ENCODE results near the gene ACAN.
A peak's percentile ranks its signal among the peaks of the same experiment; 100 is the strongest.

Gene ACAN

DNA sequence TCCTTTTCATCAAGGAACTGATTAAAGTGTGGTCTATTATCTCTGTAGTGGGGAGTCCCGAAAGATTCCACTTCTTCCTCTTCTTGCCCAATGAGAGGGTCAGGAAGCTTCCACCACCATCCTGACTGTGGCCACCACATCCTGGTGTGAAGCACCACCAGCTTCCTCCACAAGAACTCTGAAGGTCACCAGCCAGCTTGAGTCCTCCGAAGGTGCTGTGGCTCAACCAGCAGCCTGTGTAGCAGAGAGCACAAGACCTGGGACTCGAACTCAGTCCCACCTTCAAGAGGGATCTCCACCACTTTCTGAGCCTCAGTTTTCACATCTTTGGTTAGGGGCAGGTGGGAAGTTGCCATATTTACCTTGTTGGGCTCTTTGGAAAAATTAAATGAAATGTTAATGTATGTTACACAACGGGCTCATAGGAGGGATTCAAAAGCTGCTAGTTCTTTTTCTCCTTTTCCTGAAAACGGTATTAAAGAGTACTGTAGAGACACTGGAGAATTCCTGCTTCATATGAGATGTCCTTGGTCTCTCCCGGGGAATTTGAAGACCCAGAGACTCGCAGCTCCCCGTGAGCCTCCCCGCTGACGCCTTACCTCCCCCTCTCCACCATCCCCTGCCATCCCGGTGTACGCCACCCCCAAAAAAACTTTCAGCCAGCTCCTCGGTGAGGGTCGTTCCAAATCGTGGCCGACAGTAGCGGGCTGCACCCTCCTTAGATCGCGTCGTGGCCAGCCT, 816 bp upstream of the ACAN start:
- no peak for DNase-seq

DNA sequence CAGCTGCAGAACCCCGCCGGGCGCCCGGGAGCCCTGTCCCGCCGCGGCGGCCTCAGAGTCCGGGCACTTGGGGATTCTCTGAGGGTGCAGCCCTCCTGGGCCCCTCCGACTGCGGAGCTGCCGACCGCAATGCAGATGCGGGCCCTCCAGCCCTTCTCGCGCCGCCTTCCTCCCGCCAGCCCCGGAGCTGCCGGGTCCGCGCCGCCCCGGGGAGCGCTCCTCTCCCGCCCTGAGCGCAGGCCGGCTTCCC, 320 bp upstream of the ACAN start:
- no peak for DNase-seq

DNA sequence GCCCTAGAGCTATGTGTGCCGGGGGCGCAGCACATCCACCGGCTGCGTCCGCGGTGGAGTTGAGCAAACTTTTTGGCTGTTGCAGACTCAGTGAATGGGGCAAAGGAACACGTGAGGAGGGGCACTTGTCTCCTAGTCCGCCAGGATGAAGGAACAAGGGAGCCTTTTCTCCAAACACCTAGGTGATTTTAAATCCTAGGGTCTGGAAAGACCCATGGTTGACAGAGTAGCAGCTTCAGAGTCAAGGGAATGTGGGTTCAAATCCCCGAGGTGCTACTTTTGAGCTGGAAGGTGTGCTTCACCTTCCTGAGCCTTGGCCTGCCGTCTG, 648 bp downstream of the ACAN start:
- DNase-seq, result no peak

DNA sequence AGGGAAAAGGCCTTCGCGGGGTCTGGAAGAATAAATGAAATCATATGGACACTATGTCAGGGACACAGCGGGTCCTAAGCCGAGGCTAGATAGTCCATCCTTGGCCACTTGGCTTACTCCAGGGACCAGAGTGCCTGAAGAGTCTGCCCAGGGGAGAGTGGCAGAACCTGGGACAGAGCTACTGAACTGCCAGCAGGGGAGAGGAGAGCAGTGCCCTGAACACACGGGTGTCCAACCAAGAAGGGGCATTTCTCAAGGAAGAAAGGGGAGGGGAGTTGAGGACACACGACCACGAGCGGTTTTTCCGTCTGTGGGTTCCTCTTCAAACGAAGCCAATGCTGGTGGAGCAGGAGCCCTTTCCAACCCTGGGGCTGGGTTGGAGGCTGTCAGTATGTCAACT, 1.0 kb downstream of the ACAN start:
- DNase-seq, result no peak

DNA sequence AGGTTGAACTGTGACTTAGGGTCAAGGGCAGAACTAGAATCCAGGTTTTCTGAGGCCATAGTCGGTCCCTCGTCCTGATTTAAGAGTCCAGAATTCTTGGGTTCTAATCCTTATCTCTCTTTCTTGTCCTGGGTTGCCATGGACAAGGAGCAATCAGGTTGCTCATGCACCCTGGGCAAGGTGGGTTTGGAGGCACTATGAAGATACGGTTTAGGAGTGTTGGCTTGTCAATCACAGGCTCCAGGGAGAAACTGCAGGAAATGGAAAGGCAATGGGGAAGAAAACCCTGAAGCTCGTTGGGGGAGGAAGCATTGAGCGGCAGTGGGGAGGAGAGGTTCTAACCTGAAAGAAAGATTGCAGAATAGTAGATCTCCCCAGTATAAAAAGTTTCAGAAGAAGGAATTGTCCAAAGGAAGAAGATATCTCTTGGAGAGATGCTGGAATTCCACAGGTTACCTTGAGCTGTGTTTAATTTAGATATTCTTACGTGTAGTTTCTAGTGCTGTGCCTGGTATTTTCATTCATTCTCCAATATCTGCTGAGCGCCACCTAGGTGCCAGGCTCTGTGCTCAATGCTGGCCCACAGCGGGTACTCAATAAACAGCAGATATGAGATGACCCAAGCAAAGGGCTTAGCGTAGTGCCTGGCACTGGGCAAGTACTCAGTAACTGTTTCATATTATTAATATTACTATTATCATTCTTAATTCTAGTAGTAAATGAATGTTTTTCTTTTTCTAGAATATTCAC, 2.0 kb downstream of the ACAN start:
- no peak for DNase-seq

DNA sequence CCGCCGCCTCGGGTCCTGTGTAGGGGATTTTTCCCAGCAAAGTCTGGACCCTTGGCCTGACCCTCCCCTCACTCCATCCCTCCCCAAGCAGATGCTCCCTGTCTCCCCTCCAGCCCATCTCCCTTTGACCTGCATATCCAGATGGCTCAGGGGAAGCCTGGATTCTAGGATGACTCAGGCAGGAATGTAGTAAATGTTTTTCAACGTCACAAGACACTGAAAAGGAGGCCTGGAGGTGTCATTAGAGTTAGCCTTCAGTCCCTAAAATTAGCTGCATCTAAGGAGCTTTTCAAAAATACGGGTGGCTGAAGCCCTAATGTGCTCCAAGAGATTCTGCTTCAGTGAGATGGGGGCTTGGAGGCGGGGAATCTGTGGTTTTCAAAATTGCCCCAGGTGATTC, 7.2 kb downstream of the ACAN start:
- DNase-seq, result no peak

DNA sequence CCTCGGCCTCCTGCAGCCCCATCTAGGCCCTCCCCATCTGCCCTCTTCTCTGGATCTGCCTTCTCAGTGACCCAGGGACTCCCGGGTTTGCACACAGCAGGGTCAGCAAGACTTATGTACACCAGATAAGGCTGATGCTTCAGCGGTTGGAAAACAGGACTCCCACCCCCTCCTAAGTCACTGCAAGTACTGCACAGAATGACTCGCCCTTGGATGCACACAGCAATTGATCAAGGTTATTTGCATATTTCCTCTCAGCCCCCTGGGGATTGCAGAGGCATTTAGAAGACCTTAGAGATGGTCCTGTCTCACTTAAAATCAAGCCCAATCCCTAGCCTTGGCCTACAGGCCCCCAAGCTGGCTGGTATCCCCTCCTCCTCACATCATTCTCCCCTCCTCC, 8.9 kb downstream of the ACAN start:
- no peak for DNase-seq

DNA sequence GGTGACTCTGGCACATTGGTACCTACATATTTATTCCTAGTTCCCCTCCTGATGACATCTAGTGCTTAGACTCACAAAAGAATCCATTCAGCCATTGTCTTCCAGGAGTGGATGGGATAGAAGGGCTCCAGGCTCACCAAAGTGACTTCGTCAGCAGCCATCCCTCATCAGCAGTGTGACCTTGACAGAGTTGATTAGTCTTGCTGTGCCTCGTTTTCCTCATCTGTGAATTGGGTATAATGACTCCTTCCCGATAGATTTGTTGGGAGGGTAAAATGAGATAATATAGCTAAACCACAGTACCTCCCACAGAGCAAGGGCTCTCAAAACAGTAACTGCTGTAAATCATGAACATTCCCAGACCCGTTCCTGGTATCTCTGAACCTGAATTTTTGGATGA, 10.7 kb downstream of the ACAN start:
- no peak for DNase-seq

DNA sequence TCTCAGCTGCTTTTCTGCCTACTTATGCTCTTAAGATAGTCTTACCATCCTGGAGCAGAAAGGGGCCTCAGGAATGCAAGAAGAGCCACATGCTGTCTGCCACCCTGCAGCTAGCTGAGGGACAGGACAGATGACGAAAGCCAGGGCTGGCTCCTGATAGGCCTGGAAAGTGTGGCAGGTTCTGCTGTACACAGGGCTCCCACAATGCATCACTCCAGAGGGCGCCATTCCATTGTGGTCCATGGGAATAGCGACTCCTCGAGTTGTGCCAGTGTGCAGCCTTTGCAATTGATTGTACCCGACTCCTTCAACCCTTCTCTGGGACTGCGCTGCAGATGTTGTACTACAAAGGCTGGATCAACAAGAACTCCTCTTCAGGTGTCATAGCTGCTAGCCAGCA, 11.2 kb downstream of the ACAN start:
- DNase-seq, result no peak

DNA sequence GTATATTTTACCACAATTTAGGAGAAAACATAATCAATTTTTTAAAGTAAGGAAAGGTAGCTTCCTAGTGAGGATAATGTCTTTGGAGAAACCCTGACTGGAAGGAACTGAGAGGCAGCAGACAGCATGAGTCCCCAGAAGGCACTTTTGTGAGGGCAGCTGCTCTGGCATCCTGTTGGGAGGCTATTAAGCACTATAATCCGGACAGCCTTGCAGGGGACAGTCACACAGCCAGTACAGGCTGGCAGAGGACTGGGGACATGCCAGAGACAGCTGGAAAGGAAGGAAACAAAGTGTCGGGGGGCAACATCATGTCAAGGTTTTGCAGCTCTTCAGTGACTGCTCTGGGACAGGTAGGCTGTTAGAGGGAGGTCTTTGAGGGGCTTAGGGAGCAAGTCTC, 15.7 kb downstream of the ACAN start:
- no peak for DNase-seq

DNA sequence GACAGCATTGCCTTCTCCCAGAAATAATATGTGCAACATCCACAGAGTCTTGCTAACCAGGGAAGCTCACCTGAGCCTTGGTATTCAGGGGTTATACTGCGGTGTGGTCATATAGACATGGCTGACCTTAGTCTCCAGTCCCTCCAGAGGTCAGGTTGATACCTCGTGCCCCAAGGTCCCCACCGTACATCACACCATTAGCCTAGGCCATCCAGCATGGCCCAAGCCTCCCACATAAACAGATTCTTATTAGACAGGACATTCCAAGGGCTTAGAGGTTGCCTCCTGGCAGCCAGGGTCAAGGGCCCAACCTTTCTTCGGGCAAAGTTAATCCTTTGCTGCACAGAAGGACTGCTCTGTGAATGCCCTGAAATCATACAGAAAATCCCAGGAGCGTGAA, 18.8 kb downstream of the ACAN start:
- DNase-seq, result no peak

DNA sequence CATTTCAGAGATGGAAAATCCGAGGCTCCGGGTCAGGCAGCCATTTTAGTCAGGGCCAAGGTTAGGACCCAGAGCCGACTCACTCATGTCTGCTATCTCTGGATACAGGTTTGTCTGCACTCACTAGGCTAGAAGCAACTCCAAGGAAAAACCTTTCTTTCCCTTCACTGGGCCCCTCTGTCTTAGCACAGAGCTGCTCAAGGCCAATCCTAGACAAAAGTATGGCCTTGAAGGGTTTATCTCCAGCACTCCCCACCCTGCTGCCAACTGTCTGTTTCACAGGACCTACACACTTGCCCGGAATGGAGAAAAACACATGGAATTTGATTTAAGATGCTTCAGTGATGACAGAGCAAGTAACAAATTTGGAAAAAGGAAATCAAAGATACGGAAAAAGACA, 25.6 kb downstream of the ACAN start:
- DNase-seq, result no peak

DNA sequence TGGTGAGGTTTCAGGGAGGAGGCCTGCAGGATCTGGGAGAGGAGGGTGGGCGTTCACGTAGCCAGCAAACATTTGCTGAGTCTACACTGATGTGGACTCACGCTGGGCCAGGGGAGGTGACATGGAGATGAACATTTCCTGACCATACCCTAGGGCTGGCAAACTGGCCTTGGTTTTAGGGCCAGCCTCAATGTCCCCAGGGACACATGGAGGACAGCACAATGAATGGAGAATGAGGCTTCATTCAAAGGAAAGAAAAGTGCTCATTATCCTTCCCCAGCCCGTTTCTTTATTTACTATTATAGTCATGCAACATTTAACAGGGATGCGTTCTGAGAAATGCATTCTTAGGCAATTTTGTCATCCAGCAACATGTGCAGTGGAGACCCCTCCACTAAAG, 26.8 kb downstream of the ACAN start:
- peak; percentile 42 for DNase-seq

DNA sequence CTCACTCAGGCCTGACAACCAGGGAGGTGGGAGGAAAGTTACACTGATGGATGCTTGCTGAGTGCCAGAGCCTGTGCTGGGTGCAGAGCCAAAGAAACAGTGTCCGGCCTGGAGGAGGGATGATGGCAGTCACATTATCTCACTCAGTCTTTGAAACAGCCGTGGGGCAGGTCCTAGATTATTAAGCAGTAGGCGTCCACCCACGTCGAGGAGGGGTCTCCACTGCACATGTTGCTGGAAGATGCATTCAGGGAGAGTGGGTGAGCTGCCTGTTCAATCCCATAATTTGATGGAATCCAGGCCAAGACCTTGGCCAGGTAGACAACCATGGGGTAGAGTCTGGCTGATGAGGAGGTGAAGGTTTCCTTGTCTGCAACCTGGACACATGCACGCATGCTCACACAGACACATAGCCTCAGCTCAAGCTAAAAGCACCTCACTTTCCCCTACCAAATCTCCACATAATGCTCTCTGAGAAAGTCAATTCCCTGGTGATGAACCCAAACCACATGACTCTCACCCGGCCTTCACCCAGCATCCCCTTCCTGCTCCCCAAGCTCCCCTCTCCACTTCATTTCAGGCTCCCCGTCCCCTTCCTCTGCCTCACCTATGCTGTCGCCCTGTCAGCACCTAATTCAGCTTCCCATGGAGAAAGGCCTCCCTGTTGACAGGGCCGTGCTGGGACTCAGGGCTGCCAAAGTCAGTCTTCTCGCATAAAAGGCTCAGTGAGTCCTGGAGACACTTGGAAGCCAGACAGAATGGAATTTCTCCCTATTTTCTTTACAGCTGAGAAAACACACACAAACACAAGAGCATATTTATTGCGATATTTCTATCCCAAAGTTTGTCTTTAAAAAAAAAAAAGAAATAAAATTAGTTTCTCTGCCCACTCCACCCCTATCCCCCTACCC, 29.8 kb downstream of the ACAN start:
- DNase-seq, result no peak

DNA sequence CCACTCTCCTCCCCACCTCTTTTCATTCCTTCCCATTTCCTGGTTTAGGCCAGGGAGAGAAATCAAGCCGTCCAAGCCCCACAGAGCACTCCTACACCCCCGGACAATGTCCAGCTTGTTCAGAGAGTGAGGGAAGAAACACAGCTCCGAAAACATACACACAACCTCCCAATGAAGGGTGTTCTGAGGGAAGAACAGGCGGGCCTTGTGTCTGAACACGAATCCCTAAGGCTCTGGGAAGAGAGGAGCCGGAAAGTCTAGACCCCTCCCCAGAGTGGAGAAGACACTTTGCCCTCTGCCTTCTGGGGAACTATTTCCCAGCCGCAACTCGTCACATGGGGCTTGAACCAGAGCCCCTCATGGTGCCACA, 30.5 kb downstream of the ACAN start:
- DNase-seq, result no peak

DNA sequence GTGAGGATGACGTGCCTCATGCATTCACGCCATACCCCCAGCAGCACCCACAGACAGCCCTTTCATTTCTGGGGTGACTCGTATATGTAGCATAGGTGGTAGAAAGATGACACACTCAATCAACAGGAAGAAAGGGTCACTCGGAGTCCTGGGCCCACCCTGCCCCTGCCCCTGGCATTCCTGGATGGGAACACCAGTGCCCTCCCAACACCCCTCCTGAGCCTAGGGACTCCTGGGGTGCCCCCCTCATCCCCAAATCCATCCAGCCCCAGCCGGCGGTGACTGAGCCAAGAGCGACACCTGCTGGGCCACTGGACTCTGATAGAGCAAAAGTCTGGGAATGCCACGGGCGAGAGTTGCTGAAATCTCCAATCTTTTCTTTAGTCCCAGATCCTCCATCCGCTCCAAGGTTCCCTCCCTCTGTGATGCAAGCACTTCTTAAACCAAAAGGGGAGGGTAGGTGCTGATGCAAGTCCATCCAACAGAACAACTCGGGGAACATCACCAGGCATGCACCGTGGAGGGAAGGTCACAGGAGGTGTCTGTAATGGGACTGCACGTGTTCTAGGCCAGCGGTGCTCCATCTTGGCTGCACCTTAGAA, 31.1 kb downstream of the ACAN start:
- no peak for DNase-seq

DNA sequence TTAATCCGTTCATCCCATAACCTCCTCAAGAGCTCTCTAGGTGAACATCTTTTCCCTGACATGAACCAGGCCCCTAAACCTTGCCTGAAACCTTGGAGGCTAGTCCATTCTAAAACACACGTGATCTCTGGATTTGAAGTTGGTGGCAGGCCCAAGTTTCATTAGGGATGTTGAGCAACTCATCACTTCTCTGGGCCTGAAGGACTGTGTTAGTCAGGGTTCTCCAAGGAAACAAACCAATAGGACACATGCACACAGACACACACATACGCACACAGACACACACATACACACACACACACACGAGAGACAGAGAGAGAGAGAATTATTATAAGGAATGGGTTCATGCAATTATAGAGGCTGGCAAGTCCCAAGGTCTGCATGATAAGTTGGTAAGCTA, 31.9 kb downstream of the ACAN start:
- DNase-seq, result no peak

DNA sequence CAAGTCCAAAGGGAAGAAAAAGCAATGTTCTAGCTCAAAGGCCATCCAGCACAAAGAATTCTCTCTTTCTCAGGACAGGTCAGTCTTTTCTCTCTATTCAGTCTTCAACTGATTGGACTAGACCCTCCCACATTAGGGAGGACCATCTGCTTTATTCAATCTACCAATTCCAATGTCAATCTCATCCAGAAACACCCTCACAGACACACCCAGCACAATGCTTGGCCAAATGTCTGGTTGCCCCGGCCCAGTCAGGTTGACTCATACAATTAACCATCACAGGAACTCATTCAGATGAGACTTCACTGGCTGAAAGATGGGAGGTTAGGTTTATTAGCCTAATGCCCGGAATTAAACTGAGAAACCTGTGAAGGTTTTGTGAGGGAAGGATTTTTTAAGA, 32.4 kb downstream of the ACAN start:
- DNase-seq, result no peak

DNA sequence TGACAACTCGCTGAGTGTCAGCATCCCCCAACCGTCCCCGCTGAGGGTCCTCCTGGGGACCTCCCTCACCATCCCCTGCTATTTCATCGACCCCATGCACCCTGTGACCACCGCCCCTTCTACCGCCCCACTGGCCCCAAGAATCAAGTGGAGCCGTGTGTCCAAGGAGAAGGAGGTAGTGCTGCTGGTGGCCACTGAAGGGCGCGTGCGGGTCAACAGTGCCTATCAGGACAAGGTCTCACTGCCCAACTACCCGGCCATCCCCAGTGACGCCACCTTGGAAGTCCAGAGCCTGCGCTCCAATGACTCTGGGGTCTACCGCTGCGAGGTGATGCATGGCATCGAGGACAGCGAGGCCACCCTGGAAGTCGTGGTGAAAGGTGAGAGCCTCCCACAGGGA, 35.4 kb downstream of the ACAN start:
- DNase-seq, result no peak

DNA sequence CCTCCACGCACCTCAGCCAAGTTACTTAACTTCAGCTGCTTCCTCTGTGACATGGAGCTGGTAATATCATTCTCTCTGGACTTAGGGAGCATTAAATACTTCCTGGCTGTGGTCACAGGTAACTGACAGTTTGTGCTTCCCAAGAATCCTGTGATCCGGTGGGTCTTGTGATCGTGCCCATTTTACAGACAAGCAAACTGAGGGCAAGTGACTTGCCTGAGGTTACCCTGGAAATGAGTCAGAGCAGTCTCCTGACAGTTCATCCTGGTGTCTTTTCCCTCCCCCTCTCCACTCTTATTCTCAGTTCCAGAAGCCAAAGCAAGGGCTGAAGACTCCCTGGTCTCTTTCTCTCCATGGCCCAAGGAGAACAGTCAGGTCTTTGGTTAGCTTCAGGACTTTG, 35.9 kb downstream of the ACAN start:
- no peak for DNase-seq

DNA sequence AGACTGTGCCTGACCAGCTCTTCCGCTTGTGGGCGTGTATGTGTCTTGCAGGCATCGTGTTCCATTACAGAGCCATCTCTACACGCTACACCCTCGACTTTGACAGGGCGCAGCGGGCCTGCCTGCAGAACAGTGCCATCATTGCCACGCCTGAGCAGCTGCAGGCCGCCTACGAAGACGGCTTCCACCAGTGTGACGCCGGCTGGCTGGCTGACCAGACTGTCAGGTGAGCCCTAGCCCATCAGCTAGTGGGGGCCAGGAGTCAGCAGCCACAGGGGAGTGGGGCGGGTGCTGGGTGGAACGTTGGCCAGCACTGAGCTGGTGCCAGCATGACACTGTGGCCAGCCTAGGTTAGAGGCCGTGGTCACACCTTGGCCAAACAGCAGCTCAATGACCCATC, 36.7 kb downstream of the ACAN start:
- no peak for DNase-seq

DNA sequence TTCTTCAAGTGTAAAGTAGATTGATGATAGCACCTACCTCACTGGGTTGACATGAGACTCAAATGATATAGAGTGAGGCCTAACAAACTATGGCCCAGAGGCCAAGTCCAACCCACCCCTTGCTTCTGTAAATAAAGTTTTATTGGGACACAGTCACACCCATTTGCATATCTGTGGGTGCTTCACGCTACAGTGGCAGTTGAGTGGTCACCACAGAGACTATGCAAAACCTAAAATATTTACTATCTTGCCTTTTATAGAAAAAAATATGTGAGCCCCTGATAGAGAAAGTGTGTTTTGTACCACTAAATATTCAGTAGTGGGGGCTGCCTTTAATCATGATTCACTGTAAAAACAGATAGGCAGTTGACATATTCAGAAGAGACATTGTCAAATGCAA, 38.0 kb downstream of the ACAN start:
- peak; percentile 0 for DNase-seq

DNA sequence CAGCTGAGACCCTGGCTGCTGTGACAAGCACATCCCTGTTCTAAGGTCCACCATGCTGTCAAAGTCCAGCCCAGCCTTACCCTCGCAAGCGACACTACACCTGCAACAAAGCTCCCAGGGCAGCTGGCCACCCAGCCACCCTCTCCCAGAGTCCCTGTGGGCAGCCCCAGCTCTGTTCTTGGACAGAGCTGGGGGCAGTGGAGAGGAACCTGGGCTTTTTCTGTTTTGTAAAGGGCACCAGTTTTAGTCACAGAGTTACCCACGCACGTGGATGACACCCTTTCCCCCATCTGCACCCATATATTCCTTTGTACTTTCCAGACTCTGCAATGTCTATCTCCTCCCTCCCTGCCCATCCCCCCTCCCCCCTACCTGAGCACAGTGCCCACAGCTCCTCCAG, 38.9 kb downstream of the ACAN start:
- no peak for DNase-seq

DNA sequence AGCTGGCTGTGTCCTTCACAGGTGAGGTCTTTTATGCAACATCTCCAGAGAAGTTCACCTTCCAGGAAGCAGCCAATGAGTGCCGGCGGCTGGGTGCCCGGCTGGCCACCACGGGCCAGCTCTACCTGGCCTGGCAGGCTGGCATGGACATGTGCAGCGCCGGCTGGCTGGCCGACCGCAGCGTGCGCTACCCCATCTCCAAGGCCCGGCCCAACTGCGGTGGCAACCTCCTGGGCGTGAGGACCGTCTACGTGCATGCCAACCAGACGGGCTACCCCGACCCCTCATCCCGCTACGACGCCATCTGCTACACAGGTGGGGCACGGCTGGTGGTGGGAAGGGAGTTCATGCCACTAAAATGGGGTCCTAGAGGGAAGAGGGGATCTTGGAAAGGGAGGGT, 40.1 kb downstream of the ACAN start:
- no peak for DNase-seq

All from NCI-H345 (cell line).